Skeletal muscle tissue (tissue), 4 donors: Measurements from ENCODE around the gene MEGF6. TPM values are rescaled to one million over a fixed set of nuclear protein-coding genes. Genes with fewer than 3 reads are reported as not detected.

ENCODE experiments used
- H3K27ac ChIP-seq: one replicate; pipeline ENCODE4 v1.7.0; 2013; ENCODE audit warnings: mild to moderate bottlenecking, low read depth, low read length, inconsistent platforms
- H3K27me3 ChIP-seq, 3 donors: one replicate each; pipeline ENCODE4 v1.7.0; 2013; ENCODE audit warnings: low read length in 3 of 3; ENCODE audit not compliant: control insufficient read depth in 3 of 3, insufficient read depth in 3 of 3
- H3K36me3 ChIP-seq, 3 donors: one replicate each; pipeline ENCODE4 v1.7.0; 2013; ENCODE audit warnings: low read length in 3 of 3; ENCODE audit not compliant: control insufficient read depth in 3 of 3, insufficient read depth in 3 of 3
- H3K4me1 ChIP-seq, 3 donors: one replicate each; pipeline ENCODE4 v1.7.0; 2013; ENCODE audit warnings: low read length in 3 of 3, mild to moderate bottlenecking in 3 of 3; ENCODE audit not compliant: control insufficient read depth in 3 of 3, insufficient read depth in 3 of 3
- H3K4me3 ChIP-seq, 3 donors: one replicate each; pipeline ENCODE4 v1.7.0; 2013; ENCODE audit warnings: low read length in 3 of 3
- H3K9ac ChIP-seq, 3 donors: one replicate each; pipeline ENCODE4 v1.7.0; 2013; ENCODE audit warnings: low read length in 3 of 3, mild to moderate bottlenecking in 3 of 3, moderate library complexity in 2 of 3, low read depth in 1 of 3
- H3K9me3 ChIP-seq, 3 donors: one replicate each; pipeline ENCODE4 v1.7.0; 2013; ENCODE audit warnings: low read length in 3 of 3; ENCODE audit not compliant: control insufficient read depth in 3 of 3
- total RNA-seq: library from RNA; depleted of rRNA; stranded (reverse); fragments of >200 nt; gene quantifications from one replicate; pipeline ENCODE4 v1.2.3, GENCODE V29; 2014
- donor health status: Osteomylitis.

MEGF6 gene
- total RNA-seq, 1 donor from 2014 or later: 10.4 TPM

DNA sequence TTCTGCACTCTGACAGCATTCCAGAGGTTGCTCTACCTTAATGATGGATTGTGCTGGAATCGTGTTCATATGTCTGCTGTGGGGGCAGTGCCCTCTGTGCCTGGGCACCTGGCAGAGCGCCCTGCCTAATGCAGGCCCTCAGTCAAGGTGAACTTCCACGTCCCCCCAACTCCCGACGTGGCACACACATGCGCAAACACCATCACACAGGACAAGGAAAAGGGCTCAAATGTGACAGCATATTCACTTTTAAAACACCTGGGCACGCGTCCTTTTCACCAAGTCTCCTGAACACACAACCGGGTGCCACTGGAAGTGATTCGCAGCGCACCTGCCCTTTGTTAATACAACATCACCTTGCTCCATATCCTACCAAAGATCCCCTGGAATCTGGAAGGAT, 25.2 kb upstream of the MEGF6 start:
- H3K27me3 ChIP-seq: no peaks in the 10 kb centered on the region
- peaks cover 58 to 68% (median 59%) of the 10 kb centered on the region in 3 donors for H3K36me3 ChIP-seq
- H3K4me1 ChIP-seq: no peaks in the 10 kb centered on the region
- H3K9ac ChIP-seq: no peak overlapping the region
- H3K27ac ChIP-seq: no peak overlapping the region
- no peak overlapping the region for H3K4me3 ChIP-seq
- H3K9me3 ChIP-seq: no peaks in the 10 kb centered on the region

DNA sequence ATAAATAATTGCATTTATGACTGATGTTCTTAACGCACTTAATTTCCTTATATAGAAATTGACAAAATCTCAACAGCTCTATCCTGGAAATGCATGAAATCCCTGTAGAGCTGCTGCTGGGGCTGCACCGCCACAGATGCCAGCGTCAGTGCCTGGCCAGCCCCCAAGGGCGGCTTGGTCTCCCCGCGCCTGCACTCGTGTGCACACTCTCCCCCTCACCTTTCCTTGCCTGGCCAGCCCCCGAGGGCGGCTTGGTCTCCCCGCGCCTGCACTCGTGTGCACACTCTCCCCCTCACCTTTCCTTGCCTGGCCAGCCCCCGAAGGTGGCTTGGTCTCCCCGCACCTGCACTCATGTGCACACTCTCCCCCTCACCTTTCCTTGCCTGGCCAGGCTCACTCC, 24.8 kb upstream of the MEGF6 start:
- Histone ChIP-seq H3K9me3 (no peaks in the 10 kb centered on the region), H3K9ac (no peak overlapping the region), H3K27me3 (no peaks in the 10 kb centered on the region), H3K36me3 (peaks cover 59 to 72% (median 59%) of the 10 kb centered on the region in 3 donors), H3K4me3 (no peak overlapping the region), H3K4me1 (no peaks in the 10 kb centered on the region), H3K27ac (no peak overlapping the region)

DNA sequence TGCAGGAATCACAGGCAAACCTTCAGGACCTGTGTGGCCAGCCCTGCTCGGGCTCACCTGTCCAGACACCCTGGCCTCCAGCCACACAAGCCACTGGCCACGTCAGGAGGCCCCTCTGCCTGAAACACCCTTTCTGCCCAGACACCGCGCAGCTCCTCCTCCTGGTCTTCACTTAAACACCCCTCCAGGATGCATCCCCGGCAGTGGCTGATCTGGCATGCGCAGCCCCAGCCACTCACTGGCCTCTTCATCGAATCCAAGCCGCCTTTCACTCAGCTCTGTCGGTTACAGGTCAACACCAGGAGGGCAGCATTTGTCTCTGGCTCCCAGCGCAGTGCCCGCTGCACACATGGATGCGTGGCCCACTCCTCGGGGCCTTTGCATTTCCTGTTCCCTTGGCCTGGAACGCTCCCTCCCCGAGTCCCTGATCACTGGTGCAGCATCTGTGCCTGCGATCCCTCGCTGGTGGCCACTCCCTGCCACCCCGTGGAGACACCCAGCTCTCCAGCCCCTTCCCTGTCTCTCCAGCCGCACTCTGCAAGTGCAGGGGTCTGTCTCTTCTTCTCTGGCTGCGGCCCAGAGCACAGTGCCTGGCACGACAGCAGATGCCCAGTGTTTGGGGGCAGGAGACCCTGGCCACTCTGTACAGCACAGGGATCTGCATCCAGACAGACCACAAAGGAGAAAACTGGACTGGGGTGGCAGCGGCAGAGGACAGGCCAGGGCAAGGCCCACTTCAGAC, 22.9 kb upstream of the MEGF6 start:
- Histone ChIP-seq H3K27me3 (no peaks in the 10 kb centered on the region), H3K36me3 (peaks cover 74 to 81% (median 75%) of the 10 kb centered on the region in 3 donors)

DNA sequence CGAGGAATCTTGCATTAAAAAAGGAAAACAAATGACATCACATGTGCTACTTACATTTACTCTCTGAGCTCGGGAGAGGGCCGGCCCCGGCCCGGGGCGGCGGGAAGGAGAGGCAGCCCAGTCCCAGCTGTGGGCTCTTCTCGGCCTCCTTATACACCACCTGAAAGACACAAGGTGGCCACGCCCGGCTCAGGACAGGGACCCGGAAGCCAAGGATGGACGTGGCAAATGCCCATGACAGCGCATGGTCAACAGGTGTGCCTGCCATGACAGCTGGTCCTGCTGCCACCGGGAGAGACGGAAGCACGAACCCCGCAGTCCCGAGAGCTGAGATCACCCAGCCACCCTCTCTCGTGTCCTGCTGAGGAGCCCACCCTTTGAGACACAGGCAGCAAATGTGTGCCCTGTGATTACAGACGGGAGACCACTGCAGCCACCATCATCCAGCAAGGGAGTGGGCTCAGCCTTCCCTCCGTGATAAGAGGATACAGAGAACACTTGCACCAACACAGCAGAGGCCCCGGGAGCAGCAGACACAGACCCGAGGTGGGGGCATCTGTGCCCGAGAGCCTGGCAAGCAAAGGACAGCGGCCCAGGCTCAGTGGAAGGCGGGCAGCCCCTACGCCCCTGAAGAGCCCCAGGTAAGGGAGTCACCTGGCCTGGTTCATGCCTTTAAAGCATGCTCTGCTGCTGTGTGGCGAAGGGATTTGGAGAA, 22.2 kb upstream of the MEGF6 start:
- no peaks in the 10 kb centered on the region for H3K4me1 ChIP-seq
- peaks cover 74 to 84% (median 77%) of the 10 kb centered on the region in 3 donors for H3K36me3 ChIP-seq
- no peaks in the 10 kb centered on the region for H3K27me3 ChIP-seq
- no peak overlapping the region for H3K27ac ChIP-seq
- H3K9ac ChIP-seq: no peak overlapping the region
- H3K9me3 ChIP-seq: no peaks in the 10 kb centered on the region
- no peak overlapping the region for H3K4me3 ChIP-seq

More for the DNA sequence above, 22.9 kb upstream of the MEGF6 start:
- no peaks in the 10 kb centered on the region for H3K4me1 ChIP-seq
- H3K9ac ChIP-seq: no peak overlapping the region
- no peak overlapping the region for H3K27ac ChIP-seq
- no peaks in the 10 kb centered on the region for H3K9me3 ChIP-seq
- H3K4me3 ChIP-seq: no peak overlapping the region

DNA sequence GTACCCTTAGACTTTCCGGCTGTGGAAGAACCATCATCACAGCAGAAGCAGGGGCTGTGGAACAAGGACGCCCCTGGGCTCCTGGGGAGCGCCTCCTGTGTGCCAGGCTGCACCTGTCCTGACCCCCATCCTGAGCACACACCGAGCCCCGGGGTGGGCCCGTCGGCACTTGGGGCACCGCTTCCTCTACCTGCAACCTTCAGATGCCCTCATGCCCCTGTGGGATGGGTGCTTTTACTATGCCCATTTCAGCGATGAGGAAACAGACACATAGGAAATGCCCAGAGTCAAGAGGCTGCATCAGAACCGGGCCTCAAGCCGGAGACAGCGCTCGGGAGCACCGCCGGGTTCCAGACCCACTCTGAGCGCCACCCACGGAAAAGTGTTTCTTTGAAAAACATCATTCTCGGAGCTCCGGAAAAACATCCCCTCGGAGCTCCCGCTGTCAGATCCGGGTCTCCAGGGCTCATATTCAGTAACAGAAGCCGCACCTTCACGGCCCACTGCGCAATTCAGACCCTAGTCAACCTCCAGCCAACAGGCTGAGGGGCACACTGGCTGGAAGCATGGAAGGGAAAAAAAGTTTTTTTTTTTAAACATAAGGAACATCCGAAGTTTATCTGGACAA, 21.5 kb upstream of the MEGF6 start:
- Histone ChIP-seq H3K27ac (no peak overlapping the region), H3K27me3 (no peaks in the 10 kb centered on the region), H3K9me3 (no peaks in the 10 kb centered on the region), H3K36me3 (peaks cover 75 to 85% (median 77%) of the 10 kb centered on the region in 3 donors), H3K4me1 (no peaks in the 10 kb centered on the region), H3K4me3 (no peak overlapping the region), H3K9ac (no peak overlapping the region)

DNA sequence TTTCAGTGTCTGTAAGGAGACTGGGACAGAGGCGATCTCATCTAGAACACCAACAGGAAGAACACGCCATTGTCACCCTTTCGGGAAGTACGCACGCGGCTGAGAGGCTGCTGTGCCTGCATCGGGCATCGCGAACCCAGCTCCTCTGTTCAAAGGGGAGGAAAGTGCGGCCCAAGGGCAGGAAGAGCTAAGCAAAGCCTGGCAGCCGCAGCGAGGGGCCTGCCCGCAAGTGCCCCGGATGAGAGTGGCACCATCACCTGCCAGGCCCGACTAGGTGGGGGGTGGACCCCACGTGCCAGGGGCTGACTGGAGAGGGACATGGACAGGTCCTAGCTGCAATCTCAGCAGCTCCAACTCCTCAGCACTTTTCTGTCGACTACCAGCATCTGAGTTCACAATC, 21.0 kb upstream of the MEGF6 start:
- H3K27ac ChIP-seq: no peak overlapping the region
- H3K36me3 ChIP-seq: peaks cover 80 to 85% (median 81%) of the 10 kb centered on the region in 3 donors
- H3K27me3 ChIP-seq: no peaks in the 10 kb centered on the region
- H3K9ac ChIP-seq: no peak overlapping the region
- no peak overlapping the region for H3K4me3 ChIP-seq
- no peaks in the 10 kb centered on the region for H3K4me1 ChIP-seq
- no peaks in the 10 kb centered on the region for H3K9me3 ChIP-seq

DNA sequence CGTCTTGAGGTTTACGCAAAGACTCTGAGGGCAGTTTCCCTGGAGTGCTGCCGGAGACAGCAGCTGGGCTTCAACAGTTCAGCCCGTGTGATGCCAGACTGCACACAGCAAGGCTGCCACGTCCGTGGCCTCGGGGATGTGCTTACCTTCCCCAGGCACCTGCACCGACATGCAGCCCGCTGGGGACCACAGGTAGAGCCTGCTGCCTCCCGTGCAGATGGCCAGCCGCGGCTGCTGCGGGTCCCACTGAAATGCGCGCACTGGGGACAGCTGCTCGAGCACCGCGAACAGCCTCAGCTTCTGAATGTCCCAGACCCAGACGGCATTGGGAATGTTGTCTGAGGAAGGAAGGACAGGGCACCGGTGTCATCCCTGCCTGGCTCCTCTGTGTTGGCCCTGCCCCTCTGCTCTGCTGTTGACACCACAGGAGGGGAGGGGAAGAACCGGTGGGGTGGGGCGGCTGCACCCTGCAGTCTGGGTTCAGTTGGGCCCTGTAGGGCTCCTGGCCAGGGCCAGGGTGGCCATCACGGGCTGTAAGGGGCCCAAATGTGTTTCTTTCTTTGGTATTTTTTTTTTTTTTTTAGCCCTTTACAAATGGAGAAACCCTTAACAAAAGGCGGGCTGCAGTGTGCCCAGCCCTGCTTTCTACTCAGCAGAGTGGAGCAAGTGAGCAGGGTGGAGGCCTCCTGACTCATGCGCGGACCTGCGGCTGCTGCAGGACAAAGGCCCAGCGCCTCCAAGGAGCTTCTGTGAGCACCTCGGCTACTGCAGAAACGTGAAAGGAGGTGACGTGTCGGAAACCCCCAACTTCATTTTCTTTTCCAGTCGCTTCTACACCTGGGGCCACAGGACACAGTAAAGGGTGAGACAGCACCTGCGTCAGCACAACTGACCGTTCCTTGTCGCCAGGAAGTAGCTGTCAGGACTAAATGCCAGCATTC, 20.3 kb upstream of the MEGF6 start:
- H3K4me3 ChIP-seq: no peak overlapping the region
- no peak overlapping the region for H3K27ac ChIP-seq
- H3K36me3 ChIP-seq: peaks cover 73 to 80% (median 77%) of the 10 kb centered on the region in 3 donors
- no peaks in the 10 kb centered on the region for H3K27me3 ChIP-seq
- H3K9ac ChIP-seq: no peak overlapping the region
- no peaks in the 10 kb centered on the region for H3K9me3 ChIP-seq
- no peaks in the 10 kb centered on the region for H3K4me1 ChIP-seq

DNA sequence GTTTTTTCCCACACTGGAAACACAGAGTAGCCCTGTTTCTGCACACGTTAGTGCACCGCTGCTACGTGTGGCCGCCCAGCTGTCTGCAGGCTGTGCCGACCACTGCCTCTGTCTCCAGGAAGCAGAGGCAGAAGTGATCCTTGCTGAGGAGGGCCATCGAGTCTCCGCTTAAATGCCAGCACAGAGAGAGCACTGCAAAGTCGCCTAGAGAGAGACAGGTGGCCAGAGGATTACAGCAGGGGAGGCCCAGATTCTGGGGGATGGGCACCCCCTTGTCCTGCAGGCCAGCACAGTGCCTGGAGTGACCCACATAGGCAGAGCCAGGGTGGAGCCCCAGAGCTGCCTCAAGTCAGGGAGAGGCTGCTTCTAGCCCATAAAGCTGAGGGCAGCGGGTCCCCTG, 19.6 kb upstream of the MEGF6 start:
- Histone ChIP-seq H3K36me3 (peaks cover 69 to 73% (median 70%) of the 10 kb centered on the region in 3 donors), H3K4me1 (peaks cover under 1 to 2% (median 1%) of the 10 kb centered on the region in 3 donors), H3K9me3 (no peaks in the 10 kb centered on the region), H3K27me3 (no peaks in the 10 kb centered on the region), H3K27ac (no peak overlapping the region), H3K9ac (no peak overlapping the region), H3K4me3 (no peak overlapping the region)

DNA sequence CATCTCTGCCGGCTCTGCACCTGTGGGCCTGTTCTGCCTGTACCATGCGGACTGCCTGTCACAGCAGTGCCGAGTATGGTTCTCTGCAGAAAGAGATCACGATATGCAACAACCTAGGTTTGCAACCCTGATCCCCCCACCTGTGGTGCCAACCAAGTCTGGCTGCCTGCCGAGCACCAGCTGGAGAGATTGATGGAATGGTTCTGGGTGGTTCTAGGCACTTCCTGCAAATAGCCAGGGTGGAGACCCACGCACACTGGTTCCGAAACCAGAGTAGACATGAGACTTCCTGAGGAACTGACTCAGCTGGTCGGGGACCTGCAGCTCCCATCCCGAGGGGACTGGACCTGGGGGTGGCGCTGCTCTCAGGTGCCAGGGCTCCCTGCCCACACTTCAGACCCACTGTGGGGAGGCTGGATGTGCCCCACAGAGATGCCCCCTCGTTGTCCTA, 18.9 kb upstream of the MEGF6 start:
- Histone ChIP-seq H3K4me1 (peaks cover 7 to 8% (median 8%) of the 10 kb centered on the region in 3 donors), H3K36me3 (peaks cover 64 to 68% (median 67%) of the 10 kb centered on the region in 3 donors), H3K9ac (no peak overlapping the region), H3K9me3 (no peaks in the 10 kb centered on the region), H3K27me3 (no peaks in the 10 kb centered on the region), H3K4me3 (no peak overlapping the region), H3K27ac (no peak overlapping the region)
